Coronary artery (tissue), 2 donors: Measurements from ENCODE around the gene HIGD1B.
A peak's percentile ranks its signal among the peaks of the same experiment; 100 is the strongest.

Experiments used
- DNase-seq: peaks from one replicate; pipeline ENCODE4 v3.0.0-alpha.2; 2017; ENCODE audit warnings: low spot score
- H3K27ac ChIP-seq, 2 donors: fragments of 200-600 bp; sonication (generic); one replicate each; pipeline ENCODE4 v1.5.1; 2016 to 2019
- H3K4me3 ChIP-seq: fragments of 200-600 bp; sonication (generic); 2 replicates; pipeline ENCODE4 v1.5.1; 2016; ENCODE audit warnings: mild to moderate bottlenecking, moderate library complexity
- TF ChIP-seq, protein P1 (sequence below): fragments of 200-600 bp; sonication (generic); IDR thresholded peaks from one replicate; pipeline ENCODE4 v1.5.1; 2019; ENCODE audit warnings: antibody characterized with exemption

HIGD1B gene

DNA sequence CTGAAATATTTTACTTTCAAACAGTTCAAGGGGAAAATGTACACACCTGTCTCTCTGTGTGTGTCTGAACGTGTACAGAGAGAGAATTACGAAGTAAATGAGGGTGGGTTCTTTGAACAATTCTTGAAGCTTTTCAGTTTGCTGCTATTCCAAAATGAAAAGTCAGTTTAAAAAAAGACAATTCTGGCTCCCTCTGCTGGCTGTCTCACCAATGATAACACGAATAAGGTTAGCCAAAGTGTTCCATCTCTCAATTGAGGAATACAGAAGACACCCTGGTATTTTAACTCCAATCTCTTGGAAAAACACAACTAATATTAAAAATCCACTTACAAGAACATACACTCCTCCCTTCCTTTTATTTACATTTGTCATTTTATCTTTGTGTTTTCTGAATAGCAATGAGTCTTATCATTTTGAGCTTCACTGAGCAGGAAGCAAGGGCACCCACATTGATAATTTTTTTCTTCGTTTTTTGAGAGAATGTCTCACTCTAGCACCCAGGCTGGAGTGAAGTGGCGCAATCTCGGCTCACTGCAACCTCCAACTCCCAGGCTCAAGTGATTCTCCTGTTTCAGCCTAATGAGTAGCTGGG lies 31.0 kb downstream of the HIGD1B start:
- no peak for DNase-seq
- TF ChIP-seq, protein P1, sequence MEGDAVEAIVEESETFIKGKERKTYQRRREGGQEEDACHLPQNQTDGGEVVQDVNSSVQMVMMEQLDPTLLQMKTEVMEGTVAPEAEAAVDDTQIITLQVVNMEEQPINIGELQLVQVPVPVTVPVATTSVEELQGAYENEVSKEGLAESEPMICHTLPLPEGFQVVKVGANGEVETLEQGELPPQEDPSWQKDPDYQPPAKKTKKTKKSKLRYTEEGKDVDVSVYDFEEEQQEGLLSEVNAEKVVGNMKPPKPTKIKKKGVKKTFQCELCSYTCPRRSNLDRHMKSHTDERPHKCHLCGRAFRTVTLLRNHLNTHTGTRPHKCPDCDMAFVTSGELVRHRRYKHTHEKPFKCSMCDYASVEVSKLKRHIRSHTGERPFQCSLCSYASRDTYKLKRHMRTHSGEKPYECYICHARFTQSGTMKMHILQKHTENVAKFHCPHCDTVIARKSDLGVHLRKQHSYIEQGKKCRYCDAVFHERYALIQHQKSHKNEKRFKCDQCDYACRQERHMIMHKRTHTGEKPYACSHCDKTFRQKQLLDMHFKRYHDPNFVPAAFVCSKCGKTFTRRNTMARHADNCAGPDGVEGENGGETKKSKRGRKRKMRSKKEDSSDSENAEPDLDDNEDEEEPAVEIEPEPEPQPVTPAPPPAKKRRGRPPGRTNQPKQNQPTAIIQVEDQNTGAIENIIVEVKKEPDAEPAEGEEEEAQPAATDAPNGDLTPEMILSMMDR, result peak; percentile 39
- Histone ChIP-seq H3K4me3 (no peak overlapping the region), H3K27ac (no peak overlapping the region)

DNA sequence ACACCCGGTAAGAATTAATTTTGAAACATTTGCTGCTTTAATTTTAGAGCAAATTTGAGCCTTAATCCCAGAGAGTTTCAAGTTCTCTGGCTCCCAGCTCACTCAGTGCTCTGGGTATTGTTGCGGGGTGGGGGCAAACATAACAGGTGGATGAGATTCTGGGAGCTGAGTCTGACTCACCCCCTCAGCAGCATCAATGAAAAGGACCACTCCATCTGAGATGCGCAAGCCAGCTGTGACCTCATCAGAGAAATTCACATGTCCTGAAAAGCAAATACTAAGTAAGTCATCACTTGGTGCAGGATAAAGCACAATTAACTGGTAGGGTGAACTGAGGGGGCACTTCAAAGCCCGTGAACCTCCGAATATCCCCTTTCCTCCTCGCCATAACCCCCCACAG lies 31.7 kb downstream of the HIGD1B start:
- Histone ChIP-seq H3K27ac (no peak overlapping the region), H3K4me3 (no peak overlapping the region)
- DNase-seq, result no peak
- TF ChIP-seq, protein P1, result no peak

DNA sequence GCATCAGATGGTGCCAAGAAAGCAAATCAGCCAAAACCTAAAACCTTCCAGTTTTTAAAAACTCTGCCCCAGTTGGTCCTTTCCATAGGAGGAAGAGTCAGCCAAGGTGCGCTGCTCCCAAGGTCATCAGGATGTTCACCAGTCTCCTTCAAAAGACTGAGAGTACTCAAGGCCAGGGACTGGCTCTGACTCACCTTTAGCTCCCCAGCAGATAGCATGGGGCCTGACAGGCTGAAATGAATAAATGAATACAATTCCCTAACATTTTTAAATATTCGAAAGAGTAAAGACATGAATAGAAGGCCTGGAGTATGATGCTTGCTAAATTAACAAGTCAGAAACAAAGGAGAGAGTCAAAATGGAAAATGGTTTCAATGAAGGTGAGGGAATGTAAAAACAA lies 32.4 kb downstream of the HIGD1B start:
- Histone ChIP-seq H3K4me3 (no peak overlapping the region), H3K27ac (no peak overlapping the region)
- TF ChIP-seq, protein P1, result no peak
- DNase-seq, result no peak

DNA sequence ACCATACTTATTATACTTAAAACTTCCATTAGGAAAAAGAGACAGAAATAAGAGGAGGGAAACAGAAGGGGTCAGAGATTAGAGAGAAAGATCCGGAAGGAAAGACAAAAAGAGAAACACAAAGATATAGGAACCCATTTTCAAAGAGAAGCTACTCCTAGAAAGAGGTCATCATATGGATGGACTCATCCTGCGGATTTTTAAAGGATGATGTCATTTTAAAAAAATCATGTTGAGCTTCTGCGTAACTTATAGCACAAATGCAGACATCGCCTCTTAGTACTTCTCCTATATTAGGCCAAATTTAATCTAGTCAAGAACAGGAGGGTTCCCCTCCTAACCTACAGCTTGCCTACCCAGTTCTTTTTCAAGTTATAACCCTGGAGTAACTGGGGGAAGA lies 33.5 kb downstream of the HIGD1B start:
- Histone ChIP-seq H3K4me3 (no peak overlapping the region), H3K27ac (no peak overlapping the region)
- TF ChIP-seq, protein P1, result no peak
- DNase-seq, result no peak

DNA sequence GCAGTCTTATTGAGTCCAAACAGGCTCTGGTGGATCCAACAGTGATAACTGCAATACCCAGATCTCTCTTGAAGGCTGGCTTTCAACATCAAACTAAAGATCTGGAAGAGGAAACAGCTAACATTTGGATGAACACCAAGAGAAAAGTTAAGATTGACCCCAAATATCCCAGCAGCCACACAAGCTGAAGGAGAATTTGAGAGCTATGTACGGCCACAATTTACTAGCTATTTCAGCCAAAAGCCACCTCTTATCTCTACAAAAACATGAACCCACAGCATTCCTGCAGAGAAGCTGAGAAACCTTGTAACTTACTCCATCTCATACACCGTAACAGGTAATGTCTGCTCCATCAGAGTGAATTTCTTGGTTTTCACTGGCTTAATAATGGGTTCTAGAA lies 37.3 kb downstream of the HIGD1B start:
- Histone ChIP-seq H3K4me3 (no peak overlapping the region), H3K27ac (no peak overlapping the region)
- no peak for DNase-seq
- TF ChIP-seq, protein P1, result no peak

DNA sequence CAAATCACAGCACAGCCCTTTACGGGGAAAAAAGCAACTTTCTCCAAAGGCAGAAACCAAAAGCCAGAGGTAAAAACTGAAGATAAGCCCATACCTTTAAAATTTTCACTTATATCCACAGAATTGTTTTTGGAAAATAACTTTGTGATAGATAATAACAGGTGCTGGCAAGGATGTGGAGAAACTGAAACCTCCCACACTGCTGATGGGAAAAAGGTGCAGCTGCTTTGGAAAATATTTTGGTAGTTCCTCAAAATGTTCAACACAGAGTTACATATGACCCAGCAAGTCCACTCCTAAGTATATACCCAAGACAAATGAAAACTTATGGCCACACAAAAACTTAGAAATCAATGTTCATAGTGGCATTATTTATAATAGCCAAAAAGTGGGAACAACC lies 39.3 kb downstream of the HIGD1B start:
- TF ChIP-seq, protein P1, result no peak
- H3K4me3 ChIP-seq, result no peak overlapping the region
- no peak for DNase-seq
- H3K27ac ChIP-seq, result no peak overlapping the region

DNA sequence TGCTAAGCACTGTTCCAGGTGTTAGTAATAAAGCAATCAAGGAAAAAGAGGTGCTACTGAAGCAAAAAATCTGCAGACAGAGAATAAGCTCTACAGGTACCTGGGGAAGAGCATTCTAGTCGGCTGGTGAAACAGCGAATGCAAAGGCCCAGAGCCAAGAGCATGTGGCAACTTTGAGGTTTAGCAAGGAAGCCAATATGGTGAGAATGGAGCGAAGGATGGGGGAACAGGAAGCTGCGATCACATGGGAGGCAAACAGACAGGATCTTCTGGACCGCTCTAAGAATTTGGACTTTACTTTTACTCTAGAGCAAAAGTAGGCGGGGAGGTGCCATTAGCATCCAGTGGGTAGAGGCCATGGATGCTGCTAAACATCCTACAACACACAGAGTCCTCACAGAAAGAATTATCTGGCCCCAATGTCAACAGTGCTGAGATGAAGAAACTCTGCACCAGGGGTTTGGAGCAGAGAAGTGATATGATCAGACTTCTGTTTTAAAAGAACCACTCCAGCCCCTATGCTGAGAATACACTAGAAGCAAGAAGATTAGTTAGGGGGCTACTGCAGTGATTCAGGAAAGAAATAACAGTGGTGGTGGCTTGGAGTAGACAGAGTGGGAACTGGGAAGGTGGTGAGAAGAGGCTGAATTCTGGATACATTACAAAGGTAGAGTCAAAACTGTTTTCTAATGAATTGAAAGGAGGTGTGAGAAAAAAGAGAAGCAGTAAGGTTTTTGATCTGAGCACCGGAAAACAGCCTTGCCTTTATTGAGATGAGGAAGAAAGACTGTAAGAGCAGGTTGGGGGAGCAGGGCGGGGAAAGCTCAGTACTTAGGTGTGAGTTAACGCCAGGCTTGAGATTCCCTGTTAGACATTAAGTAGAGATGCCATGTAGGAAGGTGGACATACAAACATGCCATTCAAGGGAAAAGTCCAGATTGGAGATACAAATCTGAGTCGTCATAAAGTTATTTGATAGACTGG lies 40.6 kb downstream of the HIGD1B start:
- TF ChIP-seq, protein P1, result no peak
- no peak for DNase-seq
- H3K4me3 ChIP-seq, result no peak overlapping the region
- no peak overlapping the region for H3K27ac ChIP-seq
